ENCODE data around the gene AGMAT. TPM values are rescaled to one million over a fixed set of nuclear protein-coding genes. Genes with fewer than 3 reads are reported as not detected.
A peak's percentile ranks its signal among the peaks of the same experiment; 100 is the strongest.

The AGMAT gene
- total and polyA plus RNA-seq, 11 donors: 0.08 to 0.53 (median 0.22) TPM; not detected in 6

DNA sequence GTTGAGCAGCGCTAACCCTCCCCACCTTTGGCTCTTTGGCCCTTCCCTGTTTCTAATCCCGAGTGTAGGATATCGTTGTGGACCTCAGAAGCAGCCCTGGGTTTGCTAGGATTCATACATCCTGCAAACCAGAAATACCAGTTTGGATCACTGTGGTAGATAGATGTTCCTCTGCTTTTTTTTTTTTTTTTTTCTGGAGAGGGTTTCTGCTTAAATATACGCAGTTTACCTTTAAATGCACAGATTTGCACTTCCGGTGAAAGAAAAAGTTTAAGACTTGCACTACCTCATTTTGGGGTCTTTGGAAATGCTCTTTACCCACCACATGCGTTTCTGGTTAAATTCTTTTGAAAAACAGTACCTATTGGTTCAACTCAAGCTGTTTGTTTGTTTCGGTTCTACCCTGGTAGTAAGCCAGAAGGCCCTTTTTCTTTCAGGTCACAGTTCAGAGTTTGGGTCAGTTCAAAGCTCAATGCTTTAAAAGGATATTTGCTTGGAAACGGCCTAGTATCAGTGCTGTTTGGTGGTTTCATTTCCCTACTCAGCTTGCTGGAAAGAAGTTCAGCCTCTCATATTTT is 33.3 kb upstream of the AGMAT start:
- ATAC-seq: no peak
- H3K27me3 ChIP-seq: no peaks in the 10 kb centered on the region

DNA sequence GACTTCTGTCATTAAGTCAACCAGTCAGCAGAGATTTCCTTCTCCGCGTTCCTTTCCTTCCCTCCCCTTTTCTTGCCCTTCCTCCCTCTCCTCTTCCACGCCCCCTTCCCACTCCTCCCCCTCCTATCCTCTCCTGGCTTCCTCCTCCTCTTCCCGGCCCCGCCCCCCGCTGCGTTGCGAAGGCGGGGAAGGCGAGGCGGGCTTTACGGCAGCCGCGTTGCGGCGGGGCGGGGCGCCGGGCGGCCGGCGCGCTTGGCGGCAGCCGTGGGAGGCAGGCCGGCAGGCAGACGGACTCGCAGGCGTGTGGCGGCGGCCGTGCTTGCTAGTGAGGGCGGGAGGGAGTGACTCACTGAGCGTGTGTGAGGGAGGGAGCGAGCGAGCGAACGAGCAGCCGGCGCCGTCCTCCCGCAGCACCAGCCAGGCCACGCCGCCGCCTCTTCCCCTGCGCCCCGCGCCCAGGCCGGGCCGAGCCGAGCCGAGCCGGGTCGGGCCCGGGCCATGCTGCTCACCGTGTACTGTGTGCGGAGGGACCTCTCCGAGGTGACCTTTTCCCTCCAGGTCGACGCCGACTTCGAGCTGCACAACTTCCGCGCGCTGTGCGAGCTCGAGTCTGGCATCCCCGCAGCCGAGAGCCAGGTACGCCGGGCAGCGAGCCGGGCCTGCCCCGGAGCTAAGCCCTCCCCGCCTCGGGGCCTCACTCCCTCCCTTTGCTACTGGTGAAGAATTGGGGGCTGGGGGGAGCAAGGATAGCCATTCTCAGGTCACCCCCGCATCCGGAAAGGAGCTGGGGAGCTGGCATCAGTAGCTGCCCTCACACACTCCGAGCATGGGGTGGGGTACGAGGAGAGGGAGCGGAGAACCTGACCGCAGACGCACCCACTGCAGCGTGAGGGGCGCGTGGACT is 32.6 kb upstream of the AGMAT start, which contains the start of gene DDI2:
Gene DDI2, plus strand, starts transcription at position 286 of the 904 bp plus-strand sequence. Its CDS starts 213 bp downstream, at position 499.
- intact Hi-C loops (cut with DNase I): loop anchor here in 4 of 10 donors (1.0 to 5.0 kb wide), 5 partner anchors 14 to 91 kb away; partner anchors contain the start of genes DNAJC16 (in 3 of the 4) and PLEKHM2 (in 1 of the 4)
- Histone ChIP-seq H3K4me3 (peak within 1 kb of the TSS; percentile 81 to 98 (median 92)), H3K4me1 (peaks cover 8 to 52% (median 40%) of the 10 kb centered on the region in 12 donors), H3K27me3 (no peaks in the 10 kb centered on the region), H3K27ac (peak within 1 kb of the TSS; percentile 82 to 99 (median 94)), H3K36me3 (no peaks in the 10 kb centered on the region), H3K9me3 (no peaks in the 10 kb centered on the region)
- peak; percentile 97 to 98 (median 97) for DNase-seq
- ATAC-seq: peak; percentile 77 to 96 (median 94)
- WGBS, 4 donors: 0 to 1% (median 0%) methylated on average over 22 to 86 of the region's 86 CpGs
- TF ChIP-seq, protein P1, sequence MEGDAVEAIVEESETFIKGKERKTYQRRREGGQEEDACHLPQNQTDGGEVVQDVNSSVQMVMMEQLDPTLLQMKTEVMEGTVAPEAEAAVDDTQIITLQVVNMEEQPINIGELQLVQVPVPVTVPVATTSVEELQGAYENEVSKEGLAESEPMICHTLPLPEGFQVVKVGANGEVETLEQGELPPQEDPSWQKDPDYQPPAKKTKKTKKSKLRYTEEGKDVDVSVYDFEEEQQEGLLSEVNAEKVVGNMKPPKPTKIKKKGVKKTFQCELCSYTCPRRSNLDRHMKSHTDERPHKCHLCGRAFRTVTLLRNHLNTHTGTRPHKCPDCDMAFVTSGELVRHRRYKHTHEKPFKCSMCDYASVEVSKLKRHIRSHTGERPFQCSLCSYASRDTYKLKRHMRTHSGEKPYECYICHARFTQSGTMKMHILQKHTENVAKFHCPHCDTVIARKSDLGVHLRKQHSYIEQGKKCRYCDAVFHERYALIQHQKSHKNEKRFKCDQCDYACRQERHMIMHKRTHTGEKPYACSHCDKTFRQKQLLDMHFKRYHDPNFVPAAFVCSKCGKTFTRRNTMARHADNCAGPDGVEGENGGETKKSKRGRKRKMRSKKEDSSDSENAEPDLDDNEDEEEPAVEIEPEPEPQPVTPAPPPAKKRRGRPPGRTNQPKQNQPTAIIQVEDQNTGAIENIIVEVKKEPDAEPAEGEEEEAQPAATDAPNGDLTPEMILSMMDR (IDR thresholded peaks at IDR 0.05): no peak
- peak; percentile 51 to 94 for TF ChIP-seq POLR2A (IDR thresholded peaks at IDR 0.05)

More for the DNA sequence above, 33.3 kb upstream of the AGMAT start:
- peaks cover 8 to 59% (median 46%) of the 10 kb centered on the region in 12 donors for H3K4me1 ChIP-seq
- no peaks in the 10 kb centered on the region for H3K9me3 ChIP-seq
- DNase-seq: no peak
- TF ChIP-seq, protein P1 (IDR thresholded peaks at IDR 0.05): no peak
- TF ChIP-seq POLR2A (IDR thresholded peaks at IDR 0.05): no peak
- 0 to 1% (median 0%) methylated on average over 8 of the region's 8 CpGs for WGBS, 4 donors
- intact Hi-C loops (cut with DNase I): loop anchor here in 3 of 10 donors (5.0 kb wide), 2 partner anchors 64 to 91 kb away; partner anchors contain the start of genes DNAJC16 (in 2 of the 3) and PLEKHM2 (in 1 of the 3)
- H3K36me3 ChIP-seq: no peaks in the 10 kb centered on the region
- peak overlapping the region; percentile 81 to 98 (median 92) for H3K4me3 ChIP-seq
- peak overlapping the region; percentile 82 to 99 (median 94) for H3K27ac ChIP-seq

DNA sequence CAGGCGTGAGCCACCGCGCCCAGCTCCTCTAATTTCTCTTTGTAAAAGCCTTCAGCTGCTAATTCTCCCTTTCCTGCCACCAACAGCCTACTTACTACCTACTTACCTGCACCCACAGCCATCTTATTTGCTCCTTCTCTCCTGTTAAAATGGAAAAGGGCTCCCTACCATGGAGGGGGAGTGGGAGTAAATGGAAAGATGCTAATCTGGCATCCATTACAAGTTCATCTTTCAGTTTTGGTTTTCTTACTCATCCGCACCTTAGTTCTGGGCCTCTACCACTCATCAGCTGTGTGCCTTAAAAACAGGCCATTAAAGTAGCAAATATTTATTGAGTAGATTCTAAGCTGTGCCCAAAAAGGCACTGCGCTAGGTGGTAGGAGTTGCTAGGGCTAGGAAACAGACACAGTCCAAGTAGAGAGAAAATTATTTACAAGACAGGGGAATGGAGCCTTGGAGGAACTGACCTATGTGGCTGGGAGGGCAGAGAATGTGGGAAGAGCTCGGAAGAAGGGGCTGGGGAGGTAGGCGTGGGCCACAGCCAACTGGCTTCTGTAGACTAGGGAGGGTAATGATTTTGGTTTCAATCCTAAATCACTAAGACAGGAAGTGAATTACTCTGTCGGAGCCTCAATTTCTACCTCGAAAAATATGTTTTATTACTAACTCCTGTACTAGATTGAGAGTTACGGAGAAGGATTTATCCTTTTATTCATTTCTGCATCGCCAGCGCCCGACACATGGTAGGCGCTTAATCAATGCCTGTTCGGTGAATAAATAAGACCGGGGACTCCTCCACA is 31.7 kb upstream of the AGMAT start:
- 29 to 32% (median 31%) methylated on average over 16 of the region's 16 CpGs for WGBS, 4 donors
- intact Hi-C loops (cut with DNase I): loop anchor here in 4 of 10 donors (1.0 to 5.0 kb wide), 5 partner anchors 13 to 90 kb away; partner anchors contain the start of genes DNAJC16 (in 3 of the 4) and PLEKHM2 (in 1 of the 4)
- Histone ChIP-seq H3K4me1 (peaks cover 8 to 43% (median 34%) of the 10 kb centered on the region in 12 donors), H3K27me3 (no peaks in the 10 kb centered on the region), H3K36me3 (no peaks in the 10 kb centered on the region), H3K4me3 (peak overlapping the region; percentile 6 to 98 (median 90)), H3K9me3 (no peaks in the 10 kb centered on the region), H3K27ac (peak overlapping the region; percentile 42 to 99 (median 92))
- ATAC-seq (peak; percentile 3 to 25 (median 14)), DNase-seq (peak in 4 of 5 donors; percentile 18 to 39 (median 26))
- no peak for TF ChIP-seq POLR2A (IDR thresholded peaks at IDR 0.05)
- TF ChIP-seq, protein P1 (IDR thresholded peaks at IDR 0.05): no peak
